CD8-positive, alpha-beta memory T cell (primary cell): ENCODE data around the gene CBFA2T3. TPM values are rescaled to one million over a fixed set of nuclear protein-coding genes. Genes with fewer than 3 reads are reported as not detected.
"Not testable (repeated sequence)": the region's sequence is repeated elsewhere in the genome, so short reads cannot be mapped to it uniquely, and the experiment has no call there.

ENCODE experiments used
- CTCF ChIA-PET: fragments of 350-600 bp; sonication (Branson Sonifier 250); formaldehyde crosslinking; loops from one replicate; lab custom pipeline; 2021; ENCODE audit warnings: antibody characterized with exemption; lab: Charles Lee
- POLR2A ChIA-PET: fragments of 350-600 bp; sonication (Branson Sonifier 250); formaldehyde crosslinking; loops from one replicate; lab custom pipeline; 2021; ENCODE audit warnings: antibody characterized with exemption; lab: Charles Lee
- DNase-seq, 5 donors: peaks; one replicate each; pipeline versions ENCODE4 v3.0.0 to v3.0.0-alpha.2; 2020 to 2022; ENCODE audit warnings: mixed read lengths in 1 of 5
- H3K27ac ChIP-seq: one replicate; pipeline ENCODE4 v1.7.0; 2013; ENCODE audit warnings: low read depth, mild to moderate bottlenecking, low read length, moderate library complexity
- H3K27me3 ChIP-seq: 2 replicates; pipeline ENCODE4 v1.7.0; 2013; ENCODE audit warnings: low read length, mild to moderate bottlenecking; ENCODE audit not compliant: insufficient read depth, poor library complexity, severe bottlenecking
- H3K36me3 ChIP-seq: 2 replicates; pipeline ENCODE4 v1.7.0; 2013; ENCODE audit warnings: mild to moderate bottlenecking, low read length, moderate library complexity; ENCODE audit not compliant: insufficient read depth
- H3K4me1 ChIP-seq: 2 replicates; pipeline ENCODE4 v1.7.0; 2013; ENCODE audit warnings: mild to moderate bottlenecking, low read length, moderate library complexity; ENCODE audit not compliant: insufficient read depth
- H3K4me3 ChIP-seq: 2 replicates; pipeline ENCODE4 v1.7.0; 2013; ENCODE audit warnings: mild to moderate bottlenecking, low read length
- H3K9me3 ChIP-seq: 2 replicates; pipeline ENCODE4 v1.7.0; 2013; ENCODE audit warnings: mild to moderate bottlenecking, low read length
- H3K27ac Mint-ChIP-seq, 8 donors: one replicate each; pipeline ENCODE4 v1.8.0; 2020 to 2021; ENCODE audit warnings: mixed read lengths in 8 of 8, mild to moderate bottlenecking in 6 of 8, inconsistent platforms in 3 of 8, moderate library complexity in 3 of 8
- H3K27me3 Mint-ChIP-seq, 2 donors: one replicate each; pipeline ENCODE4 v1.8.0; 2020 to 2021; ENCODE audit warnings: mixed read lengths in 2 of 2, mild to moderate bottlenecking in 1 of 2, moderate library complexity in 1 of 2
- H3K36me3 Mint-ChIP-seq, 3 donors: one replicate each; pipeline ENCODE4 v1.8.0; 2020 to 2021; ENCODE audit warnings: mixed read lengths in 3 of 3, inconsistent platforms in 1 of 3, mild to moderate bottlenecking in 1 of 3
- H3K4me1 Mint-ChIP-seq, 3 donors: one replicate each; pipeline ENCODE4 v1.8.0; 2020 to 2021; ENCODE audit warnings: mixed read lengths in 3 of 3, inconsistent platforms in 1 of 3, mild to moderate bottlenecking in 1 of 3
- H3K4me3 Mint-ChIP-seq, 7 donors: one replicate each; pipeline ENCODE4 v1.8.0; 2020 to 2021; ENCODE audit warnings: mixed read lengths in 7 of 7, mild to moderate bottlenecking in 6 of 7, moderate library complexity in 4 of 7, inconsistent platforms in 2 of 7
- H3K9me3 Mint-ChIP-seq, 5 donors: one replicate each; pipeline ENCODE4 v1.8.0; 2020 to 2022; ENCODE audit warnings: mixed read lengths in 5 of 5, mild to moderate bottlenecking in 3 of 5, moderate library complexity in 2 of 5, inconsistent platforms in 1 of 5
- polyA plus RNA-seq: library from polyadenylated mRNA; unstranded; fragments of 300-500 nt; fragmentation: Illumina TruSeq; gene quantifications from one replicate; pipeline ENCODE4 v1.2.3, GENCODE V29; 2021
- total RNA-seq, 2 experiments: library from RNA; stranded (reverse); gene quantifications; one replicate each; pipeline ENCODE4 v1.2.3, GENCODE V29; 2021

CBFA2T3 gene
- total and polyA plus RNA-seq, 3 experiments from 2014 or later = 0.22 TPM; not detected in 2

GRCh38 chr16:88923450-88923849 lies 53.6 kb downstream of the CBFA2T3 start:
- H3K27me3 ChIP-seq = peaks cover 4% of the 10 kb centered on the region
- H3K27ac ChIP-seq = no peak overlapping the region
- Mint-ChIP-seq H3K9me3 (no peaks in the 10 kb centered on the region), H3K36me3 (no peaks in the 10 kb centered on the region), H3K4me3 (no peak overlapping the region), H3K27ac (no peak overlapping the region), H3K4me1 (no peaks in the 10 kb centered on the region), H3K27me3 (peaks cover 0 to 15% of the 10 kb centered on the region in 2 donors)
- CTCF ChIA-PET = no interaction called here
- H3K9me3 ChIP-seq = no peaks in the 10 kb centered on the region
- DNase-seq = no peak
- POLR2A ChIA-PET = no interaction called here
- H3K36me3 ChIP-seq = no peaks in the 10 kb centered on the region
- H3K4me3 ChIP-seq = no peak overlapping the region
- peaks cover 4% of the 10 kb centered on the region for H3K4me1 ChIP-seq

GRCh38 chr16:88922826-88923410 lies 54.1 kb downstream of the CBFA2T3 start:
- H3K4me1 ChIP-seq = peaks cover 4% of the 10 kb centered on the region
- peaks cover 4% of the 10 kb centered on the region for H3K27me3 ChIP-seq
- H3K4me3 ChIP-seq = no peak overlapping the region
- no peaks in the 10 kb centered on the region for H3K36me3 Mint-ChIP-seq
- no peak overlapping the region for H3K4me3 Mint-ChIP-seq
- no peaks in the 10 kb centered on the region for H3K4me1 Mint-ChIP-seq
- H3K9me3 Mint-ChIP-seq = no peaks in the 10 kb centered on the region
- DNase-seq = no peak
- H3K36me3 ChIP-seq = no peaks in the 10 kb centered on the region
- CTCF ChIA-PET = interaction anchor here (1.7 kb wide), 1 partner anchor 185 kb away, joined by 5 read pairs; no protein-coding TSS in a partner anchor
- POLR2A ChIA-PET = no interaction called here
- H3K27ac Mint-ChIP-seq = no peak overlapping the region
- H3K9me3 ChIP-seq = no peaks in the 10 kb centered on the region
- no peak overlapping the region for H3K27ac ChIP-seq
- H3K27me3 Mint-ChIP-seq = peaks cover 0 to 15% of the 10 kb centered on the region in 2 donors

DNA sequence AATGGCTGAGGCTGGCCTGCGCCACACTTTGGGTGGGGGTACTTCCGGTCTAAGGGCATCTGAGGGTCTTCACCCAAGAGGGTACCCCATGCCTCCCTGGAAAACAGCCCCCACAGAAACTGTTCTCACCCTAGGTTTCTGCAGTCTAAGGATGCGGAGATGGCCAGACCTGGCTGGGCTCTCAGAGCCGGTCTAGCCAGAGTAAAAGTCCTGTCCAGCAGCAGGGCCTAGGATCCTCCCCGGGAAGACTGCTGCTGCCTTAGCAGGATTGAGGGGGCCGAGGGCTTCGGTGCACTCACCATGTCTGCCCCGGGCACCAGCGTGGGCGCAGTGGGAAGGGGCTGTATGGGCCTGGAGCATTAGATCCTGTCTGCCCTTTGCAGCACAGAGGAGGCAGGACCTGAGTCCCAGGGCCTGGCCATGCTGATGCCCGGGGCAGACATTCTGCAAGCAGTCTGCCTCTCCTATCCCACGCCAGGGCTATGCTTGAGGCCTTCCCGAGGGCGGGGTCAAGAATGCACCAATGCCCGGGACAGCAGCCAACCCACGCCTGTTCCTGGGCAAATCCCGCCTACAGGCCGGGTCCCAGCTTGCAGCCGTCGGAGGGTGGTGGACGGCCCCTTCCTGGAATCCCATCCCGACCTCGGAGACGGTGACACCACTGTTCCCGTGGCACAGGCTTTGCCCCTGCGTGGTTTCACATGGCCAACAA lies 54.7 kb downstream of the CBFA2T3 start:
- Histone ChIP-seq H3K27ac (no peak overlapping the region), H3K4me1 (peaks cover 4% of the 10 kb centered on the region), H3K4me3 (no peak overlapping the region), H3K27me3 (peaks cover 4% of the 10 kb centered on the region), H3K36me3 (no peaks in the 10 kb centered on the region), H3K9me3 (no peaks in the 10 kb centered on the region)
- Mint-ChIP-seq H3K9me3 (no peaks in the 10 kb centered on the region), H3K4me3 (no peak overlapping the region), H3K36me3 (no peaks in the 10 kb centered on the region), H3K27me3 (peaks cover 0 to 19% of the 10 kb centered on the region in 2 donors), H3K27ac (no peak overlapping the region), H3K4me1 (no peaks in the 10 kb centered on the region)
- ChIA-PET POLR2A (no interaction called here), CTCF (interaction anchor here (1.7 kb wide), 1 partner anchor 185 kb away, joined by 5 read pairs; no protein-coding TSS in a partner anchor)
- DNase-seq = no peak

- peaks cover 1 to 19% of the 10 kb centered on the region in 2 donors for H3K27me3 Mint-ChIP-seq
- no peaks in the 10 kb centered on the region for H3K9me3 ChIP-seq
- H3K36me3 Mint-ChIP-seq = no peaks in the 10 kb centered on the region
- H3K4me3 Mint-ChIP-seq = no peak overlapping the region
- ChIA-PET CTCF (interaction anchor here (1.7 kb wide), 1 partner anchor 184 kb away, joined by 5 read pairs; no protein-coding TSS in a partner anchor), POLR2A (no interaction called here)
- H3K4me1 Mint-ChIP-seq = no peaks in the 10 kb centered on the region
- H3K27me3 ChIP-seq = peaks cover 4% of the 10 kb centered on the region
- H3K27ac ChIP-seq = no peak overlapping the region
- H3K4me1 ChIP-seq = peaks cover 4% of the 10 kb centered on the region
- no peak overlapping the region for H3K27ac Mint-ChIP-seq
- no peaks in the 10 kb centered on the region for H3K9me3 Mint-ChIP-seq
- no peaks in the 10 kb centered on the region for H3K36me3 ChIP-seq
- peak in 1 of 5 donors; percentile 34 for DNase-seq
- H3K4me3 ChIP-seq = no peak overlapping the region
These were observed 55.4 kb downstream of the CBFA2T3 start for GRCh38 chr16:88921591-88921990.

- H3K27me3 ChIP-seq = peaks cover 4% of the 10 kb centered on the region
- no peak overlapping the region for H3K27ac Mint-ChIP-seq
- no peaks in the 10 kb centered on the region for H3K9me3 Mint-ChIP-seq
- no peaks in the 10 kb centered on the region for H3K4me1 Mint-ChIP-seq
- H3K4me3 ChIP-seq = no peak overlapping the region
- no peaks in the 10 kb centered on the region for H3K36me3 ChIP-seq
- no peaks in the 10 kb centered on the region for H3K9me3 ChIP-seq
- peaks cover 4% of the 10 kb centered on the region for H3K4me1 ChIP-seq
- no peak for DNase-seq
- H3K27me3 Mint-ChIP-seq = peaks cover 1 to 19% of the 10 kb centered on the region in 2 donors
- ChIA-PET CTCF (no interaction called here), POLR2A (no interaction called here)
- no peaks in the 10 kb centered on the region for H3K36me3 Mint-ChIP-seq
- H3K4me3 Mint-ChIP-seq = no peak overlapping the region
- H3K27ac ChIP-seq = no peak overlapping the region
These were observed 56.1 kb downstream of the CBFA2T3 start for GRCh38 chr16:88920618-88921590.

GRCh38 chr16:88919936-88920335 lies 57.1 kb downstream of the CBFA2T3 start:
- ChIA-PET CTCF (no interaction called here), POLR2A (no interaction called here)
- H3K36me3 Mint-ChIP-seq = no peaks in the 10 kb centered on the region
- Histone ChIP-seq H3K27ac (no peak overlapping the region), H3K27me3 (peaks cover 4% of the 10 kb centered on the region), H3K4me3 (no peak overlapping the region), H3K4me1 (peaks cover 4% of the 10 kb centered on the region), H3K36me3 (no peaks in the 10 kb centered on the region), H3K9me3 (no peaks in the 10 kb centered on the region)
- no peak overlapping the region for H3K27ac Mint-ChIP-seq
- H3K4me1 Mint-ChIP-seq = no peaks in the 10 kb centered on the region
- no peak for DNase-seq
- no peak overlapping the region for H3K4me3 Mint-ChIP-seq
- no peaks in the 10 kb centered on the region for H3K9me3 Mint-ChIP-seq
- peaks cover 3 to 19% of the 10 kb centered on the region in 2 donors for H3K27me3 Mint-ChIP-seq

- H3K27ac Mint-ChIP-seq, H3K27ac ChIP-seq, H3K4me1 Mint-ChIP-seq, H3K4me3 ChIP-seq, H3K27me3 ChIP-seq, POLR2A ChIA-PET, H3K36me3 Mint-ChIP-seq, H3K4me3 Mint-ChIP-seq, H3K9me3 ChIP-seq, H3K9me3 Mint-ChIP-seq, H3K4me1 ChIP-seq, CTCF ChIA-PET, DNase-seq, H3K36me3 ChIP-seq: not testable (repeated sequence)
- peaks cover 3 to 22% of the 10 kb centered on the region in 2 donors for H3K27me3 Mint-ChIP-seq
These were observed 58.1 kb downstream of the CBFA2T3 start for GRCh38 chr16:88918896-88919295.
